Measurements from ENCODE around the gene INTS11.

The INTS11 gene

GRCh38 chr1:1287288-1288110 is 37.0 kb downstream of the INTS11 start:
- TF ChIP-seq EGR1 (IDR thresholded peaks at IDR 0.05): peak; percentile 68
- no peak for TF ChIP-seq REST (IDR thresholded peaks at IDR 0.05; ENCODE audit: low read depth)

- no peak for TF ChIP-seq RAD21 (IDR thresholded peaks at IDR 0.05; ENCODE audit: low read depth)
- TF ChIP-seq EP300 (IDR thresholded peaks at IDR 0.05; ENCODE audit: borderline replicate concordance): no peak
- TF ChIP-seq TEAD4 (IDR thresholded peaks at IDR 0.05): no peak
- TF ChIP-seq TAF1 (IDR thresholded peaks at IDR 0.05; ENCODE audit: low read depth): no peak
- no peak for TF ChIP-seq USF1 (IDR thresholded peaks at IDR 0.05)
- TF ChIP-seq CREB1 (IDR thresholded peaks at IDR 0.05; ENCODE audit: low read depth): no peak
- no peak for TF ChIP-seq REST (IDR thresholded peaks at IDR 0.05; ENCODE audit: low read depth)
- TF ChIP-seq NFIC (IDR thresholded peaks at IDR 0.05): no peak
- TF ChIP-seq YY1 (IDR thresholded peaks at IDR 0.05; ENCODE audit: low read depth): no peak
- no peak for TF ChIP-seq CEBPB (IDR thresholded peaks at IDR 0.05)
- no peak for TF ChIP-seq MAX (IDR thresholded peaks at IDR 0.05)
- TF ChIP-seq FOXM1 (IDR thresholded peaks at IDR 0.05; ENCODE audit: borderline replicate concordance, low read depth): no peak
- no peak for TF ChIP-seq ZBTB7A (IDR thresholded peaks at IDR 0.05; ENCODE audit: low read depth)
- no peak for TF ChIP-seq EGR1 (IDR thresholded peaks at IDR 0.05)
- no peak for TF ChIP-seq TCF12 (IDR thresholded peaks at IDR 0.05; ENCODE audit: low read depth)
Observed at GRCh38 chr1:1286313-1287261, 37.9 kb downstream of the INTS11 start.

GRCh38 chr1:1285611-1286311 is 38.7 kb downstream of the INTS11 start:
- TF ChIP-seq TCF12 (IDR thresholded peaks at IDR 0.05; ENCODE audit: low read depth) (no peak), CEBPB (IDR thresholded peaks at IDR 0.05) (no peak), CREB1 (IDR thresholded peaks at IDR 0.05; ENCODE audit: low read depth) (no peak), TAF1 (IDR thresholded peaks at IDR 0.05; ENCODE audit: low read depth) (no peak), TEAD4 (IDR thresholded peaks at IDR 0.05) (no peak), MAX (IDR thresholded peaks at IDR 0.05) (no peak), USF1 (IDR thresholded peaks at IDR 0.05) (no peak), REST (IDR thresholded peaks at IDR 0.05; ENCODE audit: low read depth) (no peak), ZBTB7A (IDR thresholded peaks at IDR 0.05; ENCODE audit: low read depth) (no peak), RAD21 (IDR thresholded peaks at IDR 0.05; ENCODE audit: low read depth) (no peak), EP300 (IDR thresholded peaks at IDR 0.05; ENCODE audit: borderline replicate concordance) (no peak), FOXM1 (IDR thresholded peaks at IDR 0.05; ENCODE audit: borderline replicate concordance, low read depth) (no peak), EGR1 (IDR thresholded peaks at IDR 0.05) (no peak), NFIC (IDR thresholded peaks at IDR 0.05) (no peak), YY1 (IDR thresholded peaks at IDR 0.05; ENCODE audit: low read depth) (no peak)
